A549 (cell line): Measurements from ENCODE around the gene PARVB. TPM values are rescaled to one million over a fixed set of nuclear protein-coding genes. Genes with fewer than 3 reads are reported as not detected.

Source experiments
- ATAC-seq, 2 experiments: fragments of 200-7000 bp in 1 of 2; fragments of >200 bp in 1 of 2; cut with Nextera tagmentation in 1 of 2; cut with Tn5 transposase in 1 of 2; 3 replicates each; pipeline versions ENCODE4 v1.8.0 to v1.9.1; 2018 to 2020; ENCODE audit warnings: mild to moderate bottlenecking in 1 of 2, moderate library complexity in 1 of 2
- CTCF ChIA-PET: fragments of 300-600 bp; sonication (Branson Sonifier 250); formaldehyde crosslinking; extraction: SDS; loops from one replicate; lab custom pipeline; 2021; ENCODE audit warnings: antibody characterized with exemption, inconsistent platforms; lab: Yijun Ruan, JAX
- POLR2A ChIA-PET: fragments of 350-600 bp; formaldehyde crosslinking; extraction: SDS; loops from one replicate; lab custom pipeline; 2021; ENCODE audit warnings: antibody characterized with exemption, inconsistent platforms; lab: Yijun Ruan, JAX
- DNase-seq, 2 experiments: peaks; one replicate each; pipeline versions ENCODE4 v3.0.0 to v3.0.0-alpha.2; 2011 to 2016; ENCODE audit warnings: low read depth in 1 of 2, low spot score in 1 of 2
- FAIRE-seq: peaks from 2 replicates; lab custom pipeline; 2011; peaks lifted over from hg19 to GRCh38; lab: Jason Lieb, UNC
- H3K27ac ChIP-seq, 2 experiments: fragments of >200 bp; sonication (Bioruptor Twin); formaldehyde crosslinking; 3 replicates each; pipeline ENCODE4 v1.5.1; 2016 to 2017
- H3K4me1 ChIP-seq: fragments of >200 bp; sonication (Bioruptor Twin); formaldehyde crosslinking; 3 replicates; pipeline ENCODE4 v1.6.1; 2016
- H3K4me2 ChIP-seq: fragments of >200 bp; sonication (Bioruptor Twin); formaldehyde crosslinking; 3 replicates; pipeline ENCODE4 v1.6.1; 2016
- H3K4me3 ChIP-seq: fragments of >200 bp; sonication (Bioruptor Twin); formaldehyde crosslinking; 3 replicates; pipeline ENCODE4 v1.5.1; 2016
- H3K9me3 ChIP-seq: fragments of >200 bp; sonication (Bioruptor Twin); formaldehyde crosslinking; 3 replicates; pipeline ENCODE4 v1.6.1; 2016
- BCL3 ChIP-seq: fragments of >200 bp; sonication (Bioruptor Twin); formaldehyde crosslinking; IDR thresholded peaks from 3 replicates; pipeline ENCODE4 v1.6.1; 2016
- CBX8 ChIP-seq: fragments of 200-600 bp; sonication (generic); IDR thresholded peaks from 2 replicates; pipeline ENCODE4 v1.6.1; 2016
- CEBPB ChIP-seq, 2 experiments: fragments of >200 bp in 1 of 2; sonication (Bioruptor Twin) in 1 of 2; formaldehyde crosslinking in 1 of 2; IDR thresholded peaks; 2 replicates each; pipeline ENCODE4 v1.6.1; 2012 to 2016
- CTCF ChIP-seq: fragments of >200 bp; sonication (Bioruptor Twin); formaldehyde crosslinking; IDR thresholded peaks from 3 replicates; pipeline ENCODE4 v1.5.1; 2016
- E2F6 ChIP-seq: IDR thresholded peaks from 2 replicates; pipeline ENCODE4 v1.6.1; 2012; ENCODE audit warnings: low read depth, borderline replicate concordance
- EHF ChIP-seq: fragments of 250-450 bp; sonication (Bioruptor Pico); IDR thresholded peaks from 2 replicates; pipeline ENCODE4 v1.5.0; 2020; ENCODE audit warnings: mild to moderate bottlenecking
- EHMT2 ChIP-seq: fragments of 200-600 bp; sonication (generic); IDR thresholded peaks from 2 replicates; pipeline ENCODE4 v1.6.1; 2016; ENCODE audit warnings: antibody characterized with exemption, low read depth, mild to moderate bottlenecking, moderate library complexity
- EP300 ChIP-seq, 2 experiments: fragments of >200 bp; sonication (Bioruptor Twin); formaldehyde crosslinking; IDR thresholded peaks; 2 replicates in 1 of 2; 3 replicates in 1 of 2; pipeline ENCODE4 v1.6.1; 2016 to 2017
- FOSB ChIP-seq: fragments of 250-450 bp; sonication (Bioruptor Pico); IDR thresholded peaks from 2 replicates; pipeline ENCODE4 v1.5.0; 2020; ENCODE audit warnings: mild to moderate bottlenecking, moderate library complexity
- FOSL2 ChIP-seq, 2 experiments: fragments of 450-650 bp in 1 of 2; fragments of >200 bp in 1 of 2; sonication (Bioruptor Twin) in 1 of 2; formaldehyde crosslinking; IDR thresholded peaks; 2 replicates each; pipeline versions ENCODE4 v1.5.0 to v1.6.1; 2016 to 2020; ENCODE audit warnings: mild to moderate bottlenecking in 1 of 2, moderate library complexity in 1 of 2
- HES2 ChIP-seq: fragments of >200 bp; sonication (Bioruptor Twin); formaldehyde crosslinking; IDR thresholded peaks from 2 replicates; pipeline ENCODE4 v1.6.1; 2016
- HOXB13 ChIP-seq: fragments of 250-450 bp; sonication (Bioruptor Pico); IDR thresholded peaks from 2 replicates; pipeline ENCODE4 v1.5.0; 2020; ENCODE audit warnings: low read depth, mild to moderate bottlenecking, moderate library complexity
- JUNB ChIP-seq: fragments of >200 bp; sonication (Bioruptor Twin); formaldehyde crosslinking; IDR thresholded peaks from 2 replicates; pipeline ENCODE4 v1.6.1; 2016
- MAFK ChIP-seq: fragments of 450-650 bp; IDR thresholded peaks from 2 replicates; pipeline ENCODE4 v1.6.1; 2014; ENCODE audit not compliant: partially characterized antibody
- MAZ ChIP-seq: fragments of 150-350 bp; IDR thresholded peaks from 2 replicates; pipeline ENCODE4 v1.6.1; 2014; ENCODE audit warnings: antibody characterized with exemption, low read depth, low read length, borderline replicate concordance
- NR3C1 ChIP-seq: fragments of >200 bp; sonication (Bioruptor Twin); formaldehyde crosslinking; IDR thresholded peaks from 3 replicates; pipeline ENCODE4 v1.6.1; 2017
- POLR2AphosphoS2 ChIP-seq: conservative IDR thresholded peaks from 2 replicates; pipeline ENCODE4 v1.6.1; 2012; ENCODE audit warnings: low read length, improper control_type of control experiment, inconsistent platforms
- RCOR1 ChIP-seq: fragments of 150-350 bp; IDR thresholded peaks from 2 replicates; pipeline ENCODE4 v1.6.1; 2014; ENCODE audit warnings: antibody characterized with exemption, low read length, low read depth
- RFX5 ChIP-seq: fragments of 450-650 bp; IDR thresholded peaks from 2 replicates; pipeline ENCODE4 v1.7.1; 2014; ENCODE audit warnings: antibody characterized with exemption, mild to moderate bottlenecking, moderate library complexity
- SREBF2 ChIP-seq: fragments of 450-650 bp; IDR thresholded peaks from 2 replicates; pipeline ENCODE4 v1.6.1; 2014; ENCODE audit warnings: mild to moderate bottlenecking, moderate library complexity
- TP53 ChIP-seq: fragments of 250-450 bp; sonication (Bioruptor Pico); IDR thresholded peaks from 2 replicates; pipeline ENCODE4 v1.5.0; 2021; ENCODE audit warnings: mild to moderate bottlenecking, moderate library complexity
- USF2 ChIP-seq: fragments of 450-650 bp; IDR thresholded peaks from 2 replicates; pipeline ENCODE4 v1.6.1; 2014; ENCODE audit warnings: antibody characterized with exemption
- ZC3H11A ChIP-seq: fragments of 450-650 bp; IDR thresholded peaks from 2 replicates; pipeline ENCODE4 v1.6.1; 2014; ENCODE audit warnings: antibody characterized with exemption, mild to moderate bottlenecking
- ZNF302 ChIP-seq: fragments of 250-450 bp; sonication (Bioruptor Pico); IDR thresholded peaks from 2 replicates; pipeline ENCODE4 v1.9.0; 2021; ENCODE audit warnings: inconsistent platforms, mild to moderate bottlenecking, moderate library complexity
- ZSCAN20 ChIP-seq: fragments of 250-450 bp; sonication (Bioruptor Pico); IDR thresholded peaks from 2 replicates; pipeline ENCODE4 v1.8.0; 2022; ENCODE audit warnings: mild to moderate bottlenecking, moderate library complexity
- WGBS: methylation state at CpG from one replicate; pipeline ENCODE4 v1.1.6; 2017; ENCODE audit errors: missing lambda C conversion rate; 5-methylcytosine and 5-hydroxymethylcytosine counted together
- polyA plus RNA-seq, 4 experiments: library from polyadenylated mRNA; depleted of rRNA in 3 of 4; stranded (reverse); fragments of >200 nt; fragmentation: RNase III in 1 of 4; extraction: RNeasy Plus Mini Kit Qiagen cat#74134 plus additional on column Dnase treatment in 1 of 4; gene quantifications; 2 replicates in 3 of 4; 3 replicates in 1 of 4; pipeline ENCODE4 v1.2.3, GENCODE V29; 2011 to 2017

Gene PARVB
- polyA plus RNA-seq, 2 of the 4 experiments (the other 2 are of a cell fraction) = 28.3 to 33.5 TPM

- 91% methylated on average over 15 of the region's 15 CpGs for WGBS
- FAIRE-seq (no peak), DNase-seq (no peak), ATAC-seq (no peak)
- ChIA-PET CTCF (interaction anchor here (0.9 to 2.6 kb wide), 7 partner anchors 83 to 628 kb away, joined by 3 to 10 read pairs (median 5); no protein-coding TSS in a partner anchor), POLR2A (no interaction called here)
- Histone ChIP-seq H3K4me1 (no peaks in the 10 kb centered on the region), H3K4me3 (no peak overlapping the region), H3K9me3 (no peaks in the 10 kb centered on the region), H3K27ac (no peak overlapping the region), H3K4me2 (no peak overlapping the region)
- TF ChIP-seq NR3C1 = no peak
- no peak for TF ChIP-seq E2F6
- TF ChIP-seq FOSB (CRISPR knock-in tag) = no peak
- no peak for TF ChIP-seq RCOR1
- TF ChIP-seq MAZ = no peak
- no peak for TF ChIP-seq USF2
- no peak for TF ChIP-seq JUNB
- no peak for TF ChIP-seq CBX8
- no peak for TF ChIP-seq CTCF
- no peak for TF ChIP-seq EHMT2
- TF ChIP-seq TP53 (CRISPR knock-in tag) = no peak
- TF ChIP-seq ZNF302 = no peak
- TF ChIP-seq ZSCAN20 (CRISPR knock-in tag) = no peak
- no peak for TF ChIP-seq SREBF2
- no peak for TF ChIP-seq MAFK
- no peak for TF ChIP-seq BCL3
- no peak for TF ChIP-seq HOXB13 (CRISPR knock-in tag)
- TF ChIP-seq HES2 = no peak
- TF ChIP-seq POLR2AphosphoS2 = no peak
Observed at GRCh38 chr22:43998679-43999264, 25.3 kb upstream of the PARVB start.

- no peak for TF ChIP-seq CEBPB (IDR thresholded peaks at IDR 0.05)
- no peak for TF ChIP-seq HES2
- TF ChIP-seq POLR2AphosphoS2 = no peak
- TF ChIP-seq EHMT2 = no peak
- no peak for TF ChIP-seq FOSL2 (IDR thresholded peaks at IDR 0.05)
- no peak for TF ChIP-seq FOSL2 (CRISPR knock-in tag; IDR thresholded peaks at IDR 0.05)
- TF ChIP-seq EHF (CRISPR knock-in tag) = no peak
- TF ChIP-seq ZC3H11A = no peak
- no peak for TF ChIP-seq RFX5
- TF ChIP-seq EP300 (IDR thresholded peaks at IDR 0.05) = no peak
- TF ChIP-seq, all 56 proteins: peak for 0
- Histone ChIP-seq H3K4me3 (no peak overlapping the region), H3K4me1 (no peaks in the 10 kb centered on the region), H3K27ac (no peak overlapping the region), H3K9me3 (no peaks in the 10 kb centered on the region), H3K4me2 (no peak overlapping the region)
- no peak for FAIRE-seq
- ChIA-PET POLR2A (no interaction called here), CTCF (interaction anchor here (0.9 to 2.6 kb wide), 5 partner anchors 82 to 628 kb away, joined by 3 to 8 read pairs (median 5); no protein-coding TSS in a partner anchor)
- DNase-seq = no peak
- 84% methylated on average over 3 of the region's 3 CpGs for WGBS
- ATAC-seq = no peak
Observed at GRCh38 chr22:43999378-43999777, 24.7 kb upstream of the PARVB start.
